HG02678 (cell line): Measurements from ENCODE around the gene GLRX5.
"Not testable (repeated sequence)": the region's sequence is repeated elsewhere in the genome, so short reads cannot be mapped to it uniquely, and the experiment has no call there.

Experiments
- ATAC-seq: cut with Tn5 transposase; IDR thresholded peaks from one replicate; pipeline ENCODE4 v1.9.1; 2021; ENCODE audit warnings: mild to moderate bottlenecking, moderate library complexity; ENCODE audit not compliant: unreplicated experiment

The GLRX5 gene

GRCh38 chr14:95498622-95499353, 36.1 kb upstream of the GLRX5 start:
- ATAC-seq: no peak

GRCh38 chr14:95499354-95499750, 35.5 kb upstream of the GLRX5 start:
- no peak for ATAC-seq

GRCh38 chr14:95500201-95500681, 34.6 kb upstream of the GLRX5 start:
- ATAC-seq: no peak

- ATAC-seq: no peak
Observed at GRCh38 chr14:95500772-95501401, 34.0 kb upstream of the GLRX5 start.

GRCh38 chr14:95502381-95502950, 32.4 kb upstream of the GLRX5 start:
- no peak for ATAC-seq

- ATAC-seq: peak; percentile 56
Observed at GRCh38 chr14:95503365-95504134, 31.3 kb upstream of the GLRX5 start.

GRCh38 chr14:95504135-95505029, 30.5 kb upstream of the GLRX5 start:
- no peak for ATAC-seq

- peak; percentile 51 for ATAC-seq
Observed at GRCh38 chr14:95505030-95505589, 29.7 kb upstream of the GLRX5 start.

GRCh38 chr14:95507174-95507573, 27.7 kb upstream of the GLRX5 start:
- no peak for ATAC-seq

- peak; percentile 36 for ATAC-seq
Observed at GRCh38 chr14:95507701-95508103, 27.1 kb upstream of the GLRX5 start.

GRCh38 chr14:95508377-95508776, 26.5 kb upstream of the GLRX5 start:
- ATAC-seq: no peak

- no peak for ATAC-seq
Observed at GRCh38 chr14:95509495-95509894, 25.4 kb upstream of the GLRX5 start.

GRCh38 chr14:95510344-95510743, 24.5 kb upstream of the GLRX5 start:
- not testable (repeated sequence) for ATAC-seq

- ATAC-seq: no peak
Observed at GRCh38 chr14:95510804-95511203, 24.0 kb upstream of the GLRX5 start.

- ATAC-seq: no peak
Observed at GRCh38 chr14:95511687-95512086, 23.2 kb upstream of the GLRX5 start.

- no peak for ATAC-seq
Observed at GRCh38 chr14:95513291-95513690, 21.6 kb upstream of the GLRX5 start.

GRCh38 chr14:95514131-95515079, 20.4 kb upstream of the GLRX5 start:
- ATAC-seq: no peak

GRCh38 chr14:95515080-95515489, 19.8 kb upstream of the GLRX5 start:
- ATAC-seq: no peak
